ENCODE results near the gene ZFAND3.

Gene ZFAND3

DNA sequence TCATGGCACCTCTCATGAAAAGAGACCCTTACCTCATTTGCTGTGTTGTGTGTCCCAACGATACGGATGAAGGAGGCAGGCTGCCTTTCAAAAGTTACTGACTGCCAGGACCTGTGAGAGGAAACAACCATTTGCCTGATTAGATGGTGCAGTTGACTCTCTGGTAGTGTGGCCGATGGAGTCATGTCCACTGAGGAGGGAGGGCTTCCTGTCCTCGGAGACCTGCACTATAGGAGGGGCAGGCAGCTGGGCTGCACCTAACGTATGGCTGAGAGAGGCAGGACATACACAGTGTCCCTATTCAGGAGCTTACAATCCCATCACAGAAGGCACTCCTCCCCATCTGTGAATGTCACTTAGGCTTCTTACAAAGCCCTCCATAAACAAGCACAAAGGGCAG lies 373.0 kb downstream of the ZFAND3 start:
- no peak for DNase-seq

- no peak for DNase-seq
Observed at GRCh38 chr6:38193051-38193450, 373.5 kb downstream of the ZFAND3 start.

GRCh38 chr6:38193481-38194281 lies 374.2 kb downstream of the ZFAND3 start:
- no peak for DNase-seq

- no peak for DNase-seq
Observed at GRCh38 chr6:38194282-38194572, 374.7 kb downstream of the ZFAND3 start.

- no peak for DNase-seq
Observed at GRCh38 chr6:38194589-38194988, 375.1 kb downstream of the ZFAND3 start.

GRCh38 chr6:38195113-38195635 lies 375.6 kb downstream of the ZFAND3 start:
- DNase-seq: no peak

DNA sequence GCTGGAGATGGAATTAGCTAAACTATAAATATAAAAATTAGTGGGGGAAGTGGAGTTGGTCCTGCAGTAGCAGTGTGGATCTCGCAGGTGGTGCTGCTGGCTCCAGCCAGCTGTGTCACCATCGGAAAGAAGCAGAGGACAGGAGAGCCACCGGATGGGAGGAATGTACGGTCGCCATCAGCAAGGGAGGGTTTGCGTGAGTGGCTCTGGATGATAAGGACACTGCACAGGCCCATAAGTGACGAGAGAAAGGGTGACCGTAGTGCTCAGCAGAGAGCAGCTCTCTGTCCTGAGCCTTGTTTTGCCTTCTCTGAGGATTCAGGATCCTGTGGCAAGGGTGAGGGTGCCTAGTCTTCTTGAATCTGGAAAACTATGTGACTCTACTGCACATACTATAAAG lies 378.7 kb downstream of the ZFAND3 start:
- no peak for DNase-seq

Data from activated CD4-positive, CD25-positive, alpha-beta regulatory T cell treated with anti-CD3 and anti-CD28 coated beads, Interleukin-2, amount 50 U/mL, for 72 hours (primary cell).